ENCODE data around the gene TPM1. TPM values are rescaled to one million over a fixed set of nuclear protein-coding genes. Genes with fewer than 3 reads are reported as not detected.
A peak's percentile ranks its signal among the peaks of the same experiment; 100 is the strongest.

The TPM1 gene
- total and polyA plus RNA-seq, 9 of the 15 experiments (the other 6 are each of a cell fraction or from before 2014, with no cell fraction given): 8.1 to 53.9 (median 43.1) TPM

DNA sequence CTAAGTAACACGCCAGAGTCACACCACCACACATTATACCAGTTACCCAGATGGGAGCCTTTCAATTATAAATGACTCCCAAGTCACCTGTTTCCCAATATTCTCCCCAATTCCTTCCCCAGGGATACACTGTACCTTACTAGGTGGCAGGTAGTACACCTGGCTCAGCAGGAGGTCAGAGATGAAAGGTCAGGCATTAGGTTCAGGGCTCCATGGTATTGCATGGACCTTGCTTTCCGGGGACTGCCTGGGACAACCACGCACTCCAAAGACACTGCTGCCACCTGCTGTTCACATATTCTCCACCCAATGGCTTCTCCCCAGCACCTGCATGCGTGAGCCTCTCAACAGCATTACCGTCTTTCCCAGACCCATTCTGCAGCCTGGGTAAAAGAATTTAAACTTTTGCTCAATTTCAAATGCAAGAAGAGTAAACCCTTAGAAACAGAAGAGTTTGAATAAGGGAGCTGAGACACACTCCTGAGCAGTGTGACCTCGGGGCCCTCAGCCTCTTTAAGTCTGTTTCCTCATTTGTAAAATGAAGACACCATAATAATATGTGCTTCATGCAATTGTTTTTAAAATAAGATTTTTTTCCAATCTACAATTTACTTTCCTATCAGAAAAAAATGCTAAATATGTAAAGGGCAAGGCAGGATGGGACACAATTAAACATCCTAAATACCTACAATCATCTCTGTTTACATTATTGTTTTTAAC lies 51.1 kb downstream of the TPM1 start:
- DNase-seq (ENCODE audit: extremely low read depth in 1 of 4, low spot score in 3 of 4) (peak; percentile 74 to 87 (median 78)), ATAC-seq (peak; percentile 99), FAIRE-seq (peak; percentile 96)
- peaks cover 2 to 5% of the 10 kb centered on the region in 2 experiments; a peak in 1 of 5 replicates for H3K4me1 ChIP-seq (replicated peaks in 1 of 2; ENCODE audit: control insufficient read depth in 2 of 2, insufficient read depth in 2 of 2, low read length in 2 of 2)
- no peaks in the 10 kb centered on the region for H3K9me3 ChIP-seq (replicated peaks; ENCODE audit: control insufficient read depth, insufficient read depth, low read depth, low read length)
- H3K79me2 ChIP-seq (ENCODE audit: control insufficient read depth, insufficient read depth, low read length): no peaks in the 10 kb centered on the region
- no peaks in the 10 kb centered on the region for H4K20me1 ChIP-seq (replicated peaks; ENCODE audit: control insufficient read depth, insufficient read depth, low read length)
- CTCF ChIA-PET (ENCODE audit: low intra/inter-chr PET ratio): interaction anchor here (1.6 to 4.2 kb wide), 4 partner anchors 45 to 312 kb away, joined by 5 to 56 read pairs (median 13); no protein-coding TSS in a partner anchor
- in situ Hi-C loops (cut with MboI) (no loop called here), intact Hi-C loops (cut with micrococcal nuclease) (loop anchor here (1.0 kb wide), 3 partner anchors 45 to 311 kb away; no protein-coding TSS in a partner anchor)
- H3K9ac ChIP-seq (ENCODE audit: insufficient read depth in 1 of 2, low read depth in 2 of 2, low read length in 2 of 2): no peak overlapping the region
- WGBS (ENCODE audit: insufficient coverage, low coverage, missing lambda C conversion rate): 11% methylated on average over 6 of the region's 6 CpGs
- POLR2A ChIA-PET: interaction anchor here (0.6 to 1.1 kb wide), 2 partner anchors 11 to 46 kb away, joined by 3 read pairs; no protein-coding TSS in a partner anchor
- H2AFZ ChIP-seq (ENCODE audit: low read depth, low read length): peak overlapping the region; percentile 37; the same call in 1 of the 2 replicates
- no peaks in the 10 kb centered on the region for H3K36me3 ChIP-seq (ENCODE audit: control insufficient read depth, insufficient read depth, low read length)
- no peak overlapping the region for H3K4me3 ChIP-seq
- no peak overlapping the region for H3K27ac ChIP-seq (ENCODE audit: extremely low read depth, low read depth, low read length)
- no TSS peak for BruUV-seq (replicated peaks)
- 0 out of 5 replicates have a peak, but pooled peaks cover 0 to 3% of the 10 kb centered on the region in 2 experiments for H3K27me3 ChIP-seq (ENCODE audit: control insufficient read depth in 2 of 2, insufficient read depth in 2 of 2, low read length in 2 of 2)
- H3K9me1 ChIP-seq (ENCODE audit: control insufficient read depth, insufficient read depth, low read length): no peaks in the 10 kb centered on the region
- H3K4me2 ChIP-seq (ENCODE audit: insufficient read depth, low read length): no peak overlapping the region
- TF ChIP-seq NBN (IDR thresholded peaks at IDR 0.05; ENCODE audit: low read depth): peak; percentile 27; the same call in 1 of the 2 replicates
- peak; percentile 96 for TF ChIP-seq DEAF1 (CRISPR knock-in tag; IDR thresholded peaks at IDR 0.05)
- 0 out of 2 replicates have a peak, but pooled peaks have one; percentile 28 for TF ChIP-seq ZNF589 (CRISPR knock-in tag; IDR thresholded peaks at IDR 0.05; ENCODE audit: low read depth)
- TF ChIP-seq MYC (IDR thresholded peaks at IDR 0.05; ENCODE audit: low read depth, low read length): peak; percentile 75
- no peak for TF ChIP-seq MYC (CRISPR knock-in tag; IDR thresholded peaks at IDR 0.05; ENCODE audit: borderline replicate concordance, low read depth)
- peak in 1 of 2 experiments; percentile 24; a peak in 2 of 4 replicates for TF ChIP-seq RCOR1 (IDR thresholded peaks at IDR 0.05; ENCODE audit: borderline replicate concordance in 1 of 2, low read depth in 2 of 2, low read length in 2 of 2)
- peak; percentile 41; the same call in 1 of the 2 replicates for TF ChIP-seq SP1 (CRISPR knock-in tag; IDR thresholded peaks at IDR 0.05)
- peak; percentile 33; the same call in 1 of the 2 replicates for TF ChIP-seq HCFC1 (IDR thresholded peaks at IDR 0.05; ENCODE audit: low read depth, low read length)
- no peak for TF ChIP-seq PHB (CRISPR knock-in tag; IDR thresholded peaks at IDR 0.05)
- TF ChIP-seq ATF7 (IDR thresholded peaks at IDR 0.05): peak; percentile 41; the same call in 1 of the 2 replicates
- TF ChIP-seq RAD21 (CRISPR knock-in tag; conservative IDR thresholded peaks at IDR 0.05 in 1 of 2, IDR thresholded peaks at IDR 0.05 in 1 of 2): peak; percentile 98 to 100
- TF ChIP-seq ZMIZ1 (IDR thresholded peaks at IDR 0.05; ENCODE audit: low read depth in 2 of 2, low read length in 2 of 2): 0 out of 4 replicates have a peak, but pooled peaks of 1 of the 2 experiments have one; percentile 43
- peak; percentile 80 for TF ChIP-seq ZEB2 (IDR thresholded peaks at IDR 0.05)
- TF ChIP-seq L3MBTL2 (IDR thresholded peaks at IDR 0.05): peak; percentile 43; the same call in 1 of the 2 replicates
- TF ChIP-seq, protein P1, sequence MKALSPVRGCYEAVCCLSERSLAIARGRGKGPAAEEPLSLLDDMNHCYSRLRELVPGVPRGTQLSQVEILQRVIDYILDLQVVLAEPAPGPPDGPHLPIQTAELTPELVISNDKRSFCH (CRISPR knock-in tag; IDR thresholded peaks at IDR 0.05): no peak
- TF ChIP-seq, protein P1 (tag; IDR thresholded peaks at IDR 0.05): 0 out of 2 replicates have a peak, but pooled peaks have one; percentile 35
